ENCODE results near the gene MAP6. TPM values are rescaled to one million over a fixed set of nuclear protein-coding genes. Genes with fewer than 3 reads are reported as not detected.

The MAP6 gene
- total and polyA plus RNA-seq, 2 of the 13 experiments (the other 11 are each of a cell fraction or from before 2014, with no cell fraction given) = 0.04 TPM; not detected in 1

DNA sequence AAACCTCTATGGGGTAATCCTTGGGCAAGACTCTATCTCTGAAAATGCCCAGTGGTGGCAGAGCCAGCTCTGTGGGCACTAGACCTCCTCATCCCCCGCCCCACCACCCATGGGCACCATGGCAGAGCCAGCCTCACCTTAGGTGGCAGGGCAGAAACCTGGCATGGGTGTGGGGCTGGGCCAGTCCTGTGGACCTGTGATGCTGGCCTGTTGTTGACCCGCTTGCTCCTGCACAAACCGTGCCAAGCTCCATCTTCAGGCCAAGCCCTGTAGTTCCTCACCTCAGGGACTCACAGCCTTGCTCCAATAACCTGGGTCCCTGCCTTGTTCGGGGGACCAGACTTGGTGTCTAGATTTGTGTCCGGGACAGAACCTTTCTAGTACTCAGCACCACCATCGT is 115.7 kb downstream of the MAP6 start:
- no peak overlapping the region for H3K27ac ChIP-seq (ENCODE audit: extremely low read length, insufficient read depth, low read length)
- peak; percentile 61 for ATAC-seq
- H2AFZ ChIP-seq (ENCODE audit: low read length) = no peak overlapping the region
- no peaks in the 10 kb centered on the region for H3K79me2 ChIP-seq (ENCODE audit: insufficient read depth, low read length)
- H3K4me2 ChIP-seq (ENCODE audit: low read depth, low read length) = no peak overlapping the region
- peaks cover 27% of the 10 kb centered on the region for H3K4me1 ChIP-seq (ENCODE audit: insufficient read depth, low read length)
- in situ Hi-C loops (cut with HindIII; ENCODE audit: extremely low pct_ligation_motif_present, low pct_unique_long_range_greater_than_20kb) = no loop called here
- H3K36me3 ChIP-seq (replicated peaks in 1 of 2; ENCODE audit: control insufficient read depth in 1 of 2, insufficient read depth in 2 of 2, low read length in 2 of 2) = no peaks in the 10 kb centered on the region
- no peak overlapping the region for H3K4me3 ChIP-seq (replicated peaks in 1 of 3; ENCODE audit: insufficient read depth in 1 of 3, low read depth in 2 of 3, low read length in 3 of 3)
- BruUV-seq (replicated peaks) = no TSS peak
- TF ChIP-seq ZMYM3 (CRISPR knock-in tag; IDR thresholded peaks at IDR 0.05) (no peak), JARID2 (CRISPR knock-in tag; IDR thresholded peaks at IDR 0.05; ENCODE audit: insufficient replicate concordance) (no peak), CENPT (CRISPR knock-in tag; IDR thresholded peaks at IDR 0.05; ENCODE audit: low read depth) (no peak), CBX5 (CRISPR knock-in tag; IDR thresholded peaks at IDR 0.05; ENCODE audit: borderline replicate concordance) (no peak), ZNF790 (CRISPR knock-in tag; IDR thresholded peaks at IDR 0.05; ENCODE audit: borderline replicate concordance) (no peak), ARNT2 (CRISPR knock-in tag; IDR thresholded peaks at IDR 0.05; ENCODE audit: low read depth) (no peak), ZNF121 (CRISPR knock-in tag; IDR thresholded peaks at IDR 0.05) (peak; percentile 55), GMEB2 (CRISPR knock-in tag; IDR thresholded peaks at IDR 0.05; ENCODE audit: low read depth) (no peak), HNRNPK (IDR thresholded peaks at IDR 0.05; ENCODE audit: low read depth, low read length, poor library complexity, severe bottlenecking) (no peak), ZNF367 (CRISPR knock-in tag; IDR thresholded peaks at IDR 0.05; ENCODE audit: borderline replicate concordance) (no peak), ATM (IDR thresholded peaks at IDR 0.05; ENCODE audit: borderline replicate concordance) (no peak), NFIB (CRISPR knock-in tag; IDR thresholded peaks at IDR 0.05; ENCODE audit: borderline replicate concordance) (no peak), SIX4 (CRISPR knock-in tag; IDR thresholded peaks at IDR 0.05) (no peak), IRF2 (CRISPR knock-in tag; IDR thresholded peaks at IDR 0.05) (no peak), ZNF329 (CRISPR knock-in tag; IDR thresholded peaks at IDR 0.05; ENCODE audit: low read depth) (no peak), U2AF1 (optimal IDR thresholded peaks at IDR 0.05; ENCODE audit: low read depth, low read length) (no peak), SAFB2 (CRISPR knock-in tag; IDR thresholded peaks at IDR 0.05; ENCODE audit: borderline replicate concordance, low read depth) (no peak)
- TF ChIP-seq, protein P1, sequence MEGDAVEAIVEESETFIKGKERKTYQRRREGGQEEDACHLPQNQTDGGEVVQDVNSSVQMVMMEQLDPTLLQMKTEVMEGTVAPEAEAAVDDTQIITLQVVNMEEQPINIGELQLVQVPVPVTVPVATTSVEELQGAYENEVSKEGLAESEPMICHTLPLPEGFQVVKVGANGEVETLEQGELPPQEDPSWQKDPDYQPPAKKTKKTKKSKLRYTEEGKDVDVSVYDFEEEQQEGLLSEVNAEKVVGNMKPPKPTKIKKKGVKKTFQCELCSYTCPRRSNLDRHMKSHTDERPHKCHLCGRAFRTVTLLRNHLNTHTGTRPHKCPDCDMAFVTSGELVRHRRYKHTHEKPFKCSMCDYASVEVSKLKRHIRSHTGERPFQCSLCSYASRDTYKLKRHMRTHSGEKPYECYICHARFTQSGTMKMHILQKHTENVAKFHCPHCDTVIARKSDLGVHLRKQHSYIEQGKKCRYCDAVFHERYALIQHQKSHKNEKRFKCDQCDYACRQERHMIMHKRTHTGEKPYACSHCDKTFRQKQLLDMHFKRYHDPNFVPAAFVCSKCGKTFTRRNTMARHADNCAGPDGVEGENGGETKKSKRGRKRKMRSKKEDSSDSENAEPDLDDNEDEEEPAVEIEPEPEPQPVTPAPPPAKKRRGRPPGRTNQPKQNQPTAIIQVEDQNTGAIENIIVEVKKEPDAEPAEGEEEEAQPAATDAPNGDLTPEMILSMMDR (CRISPR knock-in tag; IDR thresholded peaks at IDR 0.05) = 0 out of 2 replicates have a peak, but pooled peaks have one; percentile 9
- no peaks in the 10 kb centered on the region for H4K20me1 ChIP-seq (ENCODE audit: insufficient read depth, low read length)
- intact Hi-C loops (cut with micrococcal nuclease; ENCODE audit: unreplicated experiment) = no loop called here
- ChIA-PET CTCF (ENCODE audit: low intra/inter-chr PET ratio, low total read pairs) (no interaction called here), POLR2A (interaction anchor here (2.5 to 2.9 kb wide), 2 partner anchors 9 to 13 kb away, joined by 19 to 31 read pairs; partner anchors contain the start of gene SERPINH1)
- 28% methylated on average over 3 of the region's 6 CpGs for WGBS (ENCODE audit: low lambda C conversion rate)
- no peak for DNase-seq (ENCODE audit: low spot score)
- no peaks in the 10 kb centered on the region for H3K9me3 ChIP-seq (ENCODE audit: low read length)
- H3K9ac ChIP-seq (ENCODE audit: insufficient read depth, low read depth, low read length) = no peak overlapping the region
- no peak for FAIRE-seq
- H3K27me3 ChIP-seq (ENCODE audit: control insufficient read depth in 1 of 2, insufficient read depth in 2 of 2, low read length in 2 of 2) = no peaks in the 10 kb centered on the region; a peak in 1 of 5 replicates
